ENCODE measurements around the gene OMD.

The OMD gene, protein sequence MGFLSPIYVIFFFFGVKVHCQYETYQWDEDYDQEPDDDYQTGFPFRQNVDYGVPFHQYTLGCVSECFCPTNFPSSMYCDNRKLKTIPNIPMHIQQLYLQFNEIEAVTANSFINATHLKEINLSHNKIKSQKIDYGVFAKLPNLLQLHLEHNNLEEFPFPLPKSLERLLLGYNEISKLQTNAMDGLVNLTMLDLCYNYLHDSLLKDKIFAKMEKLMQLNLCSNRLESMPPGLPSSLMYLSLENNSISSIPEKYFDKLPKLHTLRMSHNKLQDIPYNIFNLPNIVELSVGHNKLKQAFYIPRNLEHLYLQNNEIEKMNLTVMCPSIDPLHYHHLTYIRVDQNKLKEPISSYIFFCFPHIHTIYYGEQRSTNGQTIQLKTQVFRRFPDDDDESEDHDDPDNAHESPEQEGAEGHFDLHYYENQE

GRCh38 chr9:92424340-92424739 is at the start of gene OMD:
Gene OMD (minus strand): TSS chr9:92424471. CDS start chr9:92417558, 6,913 bp downstream.
- no peak for DNase-seq (ENCODE audit: low spot score)

DNA sequence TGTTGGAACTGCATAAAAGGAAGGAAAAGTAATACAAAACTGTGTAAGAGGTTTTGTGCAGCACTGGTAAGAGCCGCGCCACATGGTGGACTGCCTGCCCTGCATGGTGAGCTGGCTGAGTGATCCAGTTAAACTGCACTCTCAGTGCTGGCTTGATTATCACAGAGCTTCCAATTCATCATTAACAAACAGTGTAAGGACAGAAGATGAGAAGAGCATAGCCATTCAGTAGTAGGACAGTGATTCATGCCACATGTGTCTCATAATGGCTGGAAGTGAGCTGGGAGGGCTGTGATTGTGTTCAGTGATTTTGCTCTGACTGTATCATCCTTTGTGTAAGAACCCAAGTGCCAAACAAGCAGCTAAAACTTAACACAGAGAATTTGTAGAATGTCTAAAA is 43.9 kb upstream of the OMD start:
- DNase-seq (ENCODE audit: low spot score): peak; percentile 25

DNA sequence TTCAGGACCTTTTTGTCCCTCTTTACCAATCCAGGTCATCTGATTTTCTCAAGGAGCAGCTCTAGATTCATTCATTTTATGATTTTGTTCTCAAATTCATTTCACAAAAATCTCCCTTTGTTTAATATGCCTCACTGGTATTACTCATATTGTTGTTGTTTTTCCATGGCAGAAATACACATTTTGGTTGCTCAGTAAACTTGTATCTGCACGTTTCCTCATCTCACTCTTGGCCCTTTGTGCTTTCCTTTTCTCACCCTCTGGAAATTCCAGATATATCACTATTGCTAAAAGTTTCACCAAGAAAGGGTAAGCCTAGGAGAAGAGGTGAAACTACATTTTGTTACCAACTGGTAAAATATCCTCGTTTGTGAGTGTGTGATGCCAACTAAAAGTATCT is 43.2 kb upstream of the OMD start:
- DNase-seq (ENCODE audit: low spot score): no peak

- no peak for DNase-seq (ENCODE audit: low spot score)
Observed at GRCh38 chr9:92467041-92467440, 42.8 kb upstream of the OMD start.

DNA sequence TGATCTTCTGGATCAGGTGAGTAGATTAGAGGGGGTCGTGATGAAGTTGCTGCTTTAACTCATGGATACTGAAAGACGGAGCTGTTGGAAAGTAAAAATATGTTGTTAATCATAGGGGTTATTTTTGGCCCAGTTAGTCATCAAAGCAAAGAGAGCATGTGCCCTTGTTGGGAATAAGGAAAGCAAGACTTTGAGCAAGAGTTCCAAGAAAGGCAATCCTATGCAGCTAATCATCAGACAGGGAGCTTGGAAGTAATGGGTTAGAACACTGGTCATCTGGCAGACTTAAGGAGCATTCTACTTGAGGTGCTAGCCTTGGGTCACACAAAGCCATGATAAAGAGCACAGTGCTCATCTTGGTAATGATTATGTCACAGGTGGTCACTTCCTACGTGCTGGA is 39.7 kb upstream of the OMD start:
- DNase-seq (ENCODE audit: low spot score): peak; percentile 83

- DNase-seq (ENCODE audit: low spot score): no peak
Observed at GRCh38 chr9:92463387-92463786, 39.1 kb upstream of the OMD start.

DNA sequence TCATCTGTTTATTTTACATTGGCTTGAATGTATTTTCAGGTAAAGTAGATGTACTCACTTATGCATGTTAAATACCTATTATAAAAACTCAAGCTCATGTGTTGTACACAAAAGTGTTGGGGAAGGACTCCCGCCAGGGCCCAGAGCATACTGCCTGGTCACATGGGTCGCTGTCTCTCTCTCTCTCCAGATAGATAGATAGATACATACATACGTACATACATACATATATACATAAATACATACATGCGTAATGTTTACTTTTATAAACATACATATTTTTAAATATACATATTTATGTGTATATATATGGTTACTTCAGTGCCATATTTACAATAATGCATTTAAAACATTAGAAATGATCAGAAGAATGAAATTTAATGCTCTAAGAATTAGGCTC is 33.3 kb upstream of the OMD start:
- DNase-seq (ENCODE audit: low spot score): no peak

DNA sequence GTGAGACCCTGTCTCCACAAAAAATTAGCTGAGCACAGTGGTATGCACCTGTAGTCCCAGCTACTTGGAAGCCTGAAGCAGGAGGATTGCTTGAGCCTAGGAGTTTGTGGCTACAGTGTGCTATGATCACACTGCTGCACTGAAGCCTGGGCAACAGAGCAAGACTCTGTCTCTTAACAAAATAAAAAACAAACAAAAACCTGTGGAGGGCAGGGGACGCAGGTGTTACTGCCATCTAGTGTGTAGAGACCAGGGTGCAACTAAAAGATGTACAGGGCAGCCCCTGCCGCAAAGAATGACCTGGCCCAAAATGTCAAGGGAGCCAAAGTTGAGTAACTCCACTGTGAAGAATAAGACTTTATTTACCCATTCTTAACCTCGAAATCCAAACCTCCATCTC is 30.9 kb upstream of the OMD start:
- DNase-seq (ENCODE audit: low spot score): no peak

GRCh38 chr9:92446536-92446935 is 22.3 kb upstream of the OMD start:
- no peak for DNase-seq (ENCODE audit: low spot score)

- no peak for DNase-seq (ENCODE audit: low spot score)
Observed at GRCh38 chr9:92444841-92445240, 20.6 kb upstream of the OMD start.

DNA sequence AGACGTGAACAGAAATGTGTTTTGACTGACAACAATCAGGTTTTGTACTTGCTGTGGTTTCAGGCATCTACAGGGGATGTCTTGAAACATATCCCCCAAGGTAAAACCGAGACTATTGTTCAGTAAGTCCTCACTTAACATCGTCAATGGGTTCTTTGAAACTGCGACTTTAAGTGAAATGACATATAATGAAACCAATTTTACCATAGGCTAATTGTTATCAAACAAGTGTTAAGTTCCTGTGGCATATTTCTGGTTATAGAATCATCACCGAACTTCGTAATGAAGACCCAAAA is 16.4 kb upstream of the OMD start:
- DNase-seq (ENCODE audit: low spot score): no peak

GRCh38 chr9:92439921-92440750 is 15.9 kb upstream of the OMD start:
- peak; percentile 26 for DNase-seq (ENCODE audit: low spot score)

- no peak for DNase-seq (ENCODE audit: low spot score)
Observed at GRCh38 chr9:92438900-92439526, 14.7 kb upstream of the OMD start.

- no peak for DNase-seq (ENCODE audit: low spot score)
Observed at GRCh38 chr9:92435263-92435662, 11.0 kb upstream of the OMD start.

- DNase-seq (ENCODE audit: low spot score): no peak
Observed at GRCh38 chr9:92432972-92433548, 8.8 kb upstream of the OMD start.

GRCh38 chr9:92432350-92432749 is 8.1 kb upstream of the OMD start:
- no peak for DNase-seq (ENCODE audit: low spot score)

GRCh38 chr9:92429836-92430235 is 5.6 kb upstream of the OMD start:
- no peak for DNase-seq (ENCODE audit: low spot score)

- DNase-seq (ENCODE audit: low spot score): no peak
Observed at GRCh38 chr9:92426501-92427145, 2.4 kb upstream of the OMD start.

GRCh38 chr9:92425474-92425873 is 1.2 kb upstream of the OMD start:
- DNase-seq (ENCODE audit: low spot score): no peak

GRCh38 chr9:92423612-92424011 is 659 bp downstream of the OMD start:
- no peak for DNase-seq (ENCODE audit: low spot score)

DNA sequence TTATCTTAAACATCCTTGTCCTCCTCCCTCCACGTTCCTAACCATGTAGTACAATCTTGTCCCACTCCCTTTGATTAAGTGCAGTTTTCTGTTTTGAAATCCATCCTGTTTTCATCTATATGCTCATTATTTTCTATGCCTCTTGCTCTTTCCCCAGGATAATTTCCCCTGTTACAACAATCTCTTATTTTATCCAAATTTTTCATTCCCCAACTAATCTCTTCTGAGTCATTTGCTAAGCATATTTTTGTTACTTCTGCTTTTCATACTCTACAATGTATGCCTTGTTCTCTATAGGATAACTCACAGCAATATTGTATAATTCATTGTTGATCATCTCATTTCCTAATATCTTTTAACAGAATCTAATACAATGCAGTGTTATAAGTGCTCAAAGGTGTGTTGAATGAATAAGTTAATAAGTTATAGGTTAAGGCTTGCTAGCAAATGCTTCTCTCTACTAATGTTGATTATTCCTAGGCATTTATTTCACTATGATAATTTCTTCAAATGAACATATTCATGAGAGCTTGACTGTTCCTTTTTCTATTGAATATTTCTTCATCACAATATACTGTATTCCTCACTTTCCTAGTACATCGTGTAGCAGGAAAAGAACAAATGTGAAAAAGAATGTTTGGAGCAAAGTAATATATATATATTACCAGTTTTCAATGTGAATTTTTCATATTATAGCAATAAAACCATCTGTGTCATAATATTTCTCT is 1.5 kb downstream of the OMD start:
- DNase-seq (ENCODE audit: low spot score): no peak

DNA sequence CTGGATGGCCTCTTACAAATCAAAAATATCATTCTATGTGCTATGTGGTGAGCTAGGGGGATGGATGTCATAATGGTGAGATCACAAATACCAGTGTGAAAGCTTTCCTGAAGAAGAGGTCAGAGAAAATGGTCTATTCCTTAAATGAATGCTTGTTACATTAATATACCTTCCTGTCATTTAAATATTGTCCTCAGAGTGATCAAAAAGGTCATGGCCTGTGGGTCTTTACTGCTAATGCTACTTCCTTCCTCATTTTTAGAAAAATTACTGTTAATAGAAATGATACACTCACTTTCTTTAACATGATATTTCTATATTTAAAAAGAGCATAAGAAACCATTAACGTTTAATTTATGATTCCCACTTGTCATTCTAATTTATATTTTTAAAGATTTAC is 9.7 kb downstream of the OMD start:
- DNase-seq (ENCODE audit: low spot score): no peak

Data from AG08396 (cell line).